Astrocyte (in vitro differentiated cells and primary cell): Measurements from ENCODE around the gene ST6GALNAC3.

Source experiments
- CTCF ChIP-seq: IDR thresholded peaks from 2 replicates; pipeline ENCODE4 v1.5.1; 2011; ENCODE audit warnings: low read depth, mild to moderate bottlenecking, inconsistent platforms, low read length, moderate library complexity; ENCODE audit not compliant: insufficient read depth
- EZH2 ChIP-seq: IDR thresholded peaks from 2 replicates; pipeline ENCODE4 v1.6.1; 2012; ENCODE audit warnings: mild to moderate bottlenecking, low read length, inconsistent platforms; ENCODE audit not compliant: insufficient read depth

- no peak for TF ChIP-seq CTCF
- TF ChIP-seq EZH2, result no peak
These were observed 18.3 kb downstream of the ST6GALNAC3 start for GRCh38 chr1:76092812-76093211.
